ENCODE results near the gene FBXO5.
A peak's percentile ranks its signal among the peaks of the same experiment; 100 is the strongest.

FBXO5 gene

GRCh38 chr6:152984513-152984872, 1.7 kb upstream of the FBXO5 start:
- Histone ChIP-seq H3K36me3 (ENCODE audit: control insufficient read depth, insufficient read depth, low read length) (peaks cover 4% of the 10 kb centered on the region), H3K9me3 (ENCODE audit: control insufficient read depth, insufficient read depth, low read length) (no peaks in the 10 kb centered on the region), H3K4me1 (ENCODE audit: control insufficient read depth, insufficient read depth, low read length) (peaks cover 5% of the 10 kb centered on the region), H3K9ac (ENCODE audit: low read depth, low read length) (no peak overlapping the region), H3K4me3 (ENCODE audit: low read depth, low read length) (peak overlapping the region; percentile 77), H3K27me3 (ENCODE audit: control insufficient read depth, insufficient read depth, low read length) (no peaks in the 10 kb centered on the region)

GRCh38 chr6:152983637-152984512, 1.0 kb upstream of the FBXO5 start:
- peak overlapping the region; percentile 77 for H3K4me3 ChIP-seq (ENCODE audit: low read depth, low read length)
- H3K9ac ChIP-seq (ENCODE audit: low read depth, low read length), result peak overlapping the region; percentile 92
- H3K4me1 ChIP-seq (ENCODE audit: control insufficient read depth, insufficient read depth, low read length), result peaks cover 8% of the 10 kb centered on the region
- peaks cover 4% of the 10 kb centered on the region for H3K36me3 ChIP-seq (ENCODE audit: control insufficient read depth, insufficient read depth, low read length)
- no peaks in the 10 kb centered on the region for H3K27me3 ChIP-seq (ENCODE audit: control insufficient read depth, insufficient read depth, low read length)
- H3K9me3 ChIP-seq (ENCODE audit: control insufficient read depth, insufficient read depth, low read length), result no peaks in the 10 kb centered on the region

- peak overlapping the region; percentile 87 for H3K9ac ChIP-seq (ENCODE audit: low read depth, low read length)
- H3K36me3 ChIP-seq (ENCODE audit: control insufficient read depth, insufficient read depth, low read length), result peaks cover 6% of the 10 kb centered on the region
- peak overlapping the region; percentile 84 for H3K4me3 ChIP-seq (ENCODE audit: low read depth, low read length)
- H3K9me3 ChIP-seq (ENCODE audit: control insufficient read depth, insufficient read depth, low read length), result no peaks in the 10 kb centered on the region
- no peaks in the 10 kb centered on the region for H3K27me3 ChIP-seq (ENCODE audit: control insufficient read depth, insufficient read depth, low read length)
- H3K4me1 ChIP-seq (ENCODE audit: control insufficient read depth, insufficient read depth, low read length), result peaks cover 20% of the 10 kb centered on the region
These were observed 595 bp downstream of the FBXO5 start for GRCh38 chr6:152981989-152982903.

- H3K36me3 ChIP-seq (ENCODE audit: control insufficient read depth, insufficient read depth, low read length), result peaks cover 5% of the 10 kb centered on the region
- no peaks in the 10 kb centered on the region for H3K27me3 ChIP-seq (ENCODE audit: control insufficient read depth, insufficient read depth, low read length)
- peak overlapping the region; percentile 5 for H3K9ac ChIP-seq (ENCODE audit: low read depth, low read length)
- H3K4me3 ChIP-seq (ENCODE audit: low read depth, low read length), result peak overlapping the region; percentile 84
- no peaks in the 10 kb centered on the region for H3K9me3 ChIP-seq (ENCODE audit: control insufficient read depth, insufficient read depth, low read length)
- peaks cover 22% of the 10 kb centered on the region for H3K4me1 ChIP-seq (ENCODE audit: control insufficient read depth, insufficient read depth, low read length)
These were observed 1.6 kb downstream of the FBXO5 start for GRCh38 chr6:152981219-152981618.

- H3K36me3 ChIP-seq (ENCODE audit: control insufficient read depth, insufficient read depth, low read length), result peaks cover 2% of the 10 kb centered on the region
- H3K9me3 ChIP-seq (ENCODE audit: control insufficient read depth, insufficient read depth, low read length), result no peaks in the 10 kb centered on the region
- H3K4me1 ChIP-seq (ENCODE audit: control insufficient read depth, insufficient read depth, low read length), result peaks cover 22% of the 10 kb centered on the region
- H3K4me3 ChIP-seq (ENCODE audit: low read depth, low read length), result peak overlapping the region; percentile 84
- peak overlapping the region; percentile 71 for H3K9ac ChIP-seq (ENCODE audit: low read depth, low read length)
- H3K27me3 ChIP-seq (ENCODE audit: control insufficient read depth, insufficient read depth, low read length), result no peaks in the 10 kb centered on the region
These were observed 2.2 kb downstream of the FBXO5 start for GRCh38 chr6:152980656-152981055.

GRCh38 chr6:152979116-152979515, 3.7 kb downstream of the FBXO5 start:
- Histone ChIP-seq H3K4me1 (ENCODE audit: control insufficient read depth, insufficient read depth, low read length) (peaks cover 22% of the 10 kb centered on the region), H3K4me3 (ENCODE audit: low read depth, low read length) (no peak overlapping the region), H3K27me3 (ENCODE audit: control insufficient read depth, insufficient read depth, low read length) (no peaks in the 10 kb centered on the region), H3K36me3 (ENCODE audit: control insufficient read depth, insufficient read depth, low read length) (peaks cover 10% of the 10 kb centered on the region), H3K9ac (ENCODE audit: low read depth, low read length) (no peak overlapping the region), H3K9me3 (ENCODE audit: control insufficient read depth, insufficient read depth, low read length) (no peaks in the 10 kb centered on the region)

GRCh38 chr6:152978058-152978457, 4.8 kb downstream of the FBXO5 start:
- Histone ChIP-seq H3K4me1 (ENCODE audit: control insufficient read depth, insufficient read depth, low read length) (peaks cover 22% of the 10 kb centered on the region), H3K36me3 (ENCODE audit: control insufficient read depth, insufficient read depth, low read length) (peaks cover 15% of the 10 kb centered on the region), H3K27me3 (ENCODE audit: control insufficient read depth, insufficient read depth, low read length) (no peaks in the 10 kb centered on the region), H3K9me3 (ENCODE audit: control insufficient read depth, insufficient read depth, low read length) (no peaks in the 10 kb centered on the region), H3K4me3 (ENCODE audit: low read depth, low read length) (no peak overlapping the region), H3K9ac (ENCODE audit: low read depth, low read length) (no peak overlapping the region)

GRCh38 chr6:152977556-152977955, 5.3 kb downstream of the FBXO5 start:
- H3K4me1 ChIP-seq (ENCODE audit: control insufficient read depth, insufficient read depth, low read length), result peaks cover 22% of the 10 kb centered on the region
- no peaks in the 10 kb centered on the region for H3K27me3 ChIP-seq (ENCODE audit: control insufficient read depth, insufficient read depth, low read length)
- H3K9ac ChIP-seq (ENCODE audit: low read depth, low read length), result no peak overlapping the region
- peaks cover 16% of the 10 kb centered on the region for H3K36me3 ChIP-seq (ENCODE audit: control insufficient read depth, insufficient read depth, low read length)
- H3K4me3 ChIP-seq (ENCODE audit: low read depth, low read length), result no peak overlapping the region
- no peaks in the 10 kb centered on the region for H3K9me3 ChIP-seq (ENCODE audit: control insufficient read depth, insufficient read depth, low read length)

- Histone ChIP-seq H3K36me3 (ENCODE audit: control insufficient read depth, insufficient read depth, low read length) (peaks cover 19% of the 10 kb centered on the region), H3K9me3 (ENCODE audit: control insufficient read depth, insufficient read depth, low read length) (no peaks in the 10 kb centered on the region), H3K4me3 (ENCODE audit: low read depth, low read length) (no peak overlapping the region), H3K27me3 (ENCODE audit: control insufficient read depth, insufficient read depth, low read length) (no peaks in the 10 kb centered on the region), H3K4me1 (ENCODE audit: control insufficient read depth, insufficient read depth, low read length) (peaks cover 22% of the 10 kb centered on the region), H3K9ac (ENCODE audit: low read depth, low read length) (no peak overlapping the region)
These were observed 6.1 kb downstream of the FBXO5 start for GRCh38 chr6:152976749-152977148.

GRCh38 chr6:152975204-152975915, 7.5 kb downstream of the FBXO5 start:
- Histone ChIP-seq H3K36me3 (ENCODE audit: control insufficient read depth, insufficient read depth, low read length) (peaks cover 21% of the 10 kb centered on the region), H3K4me3 (ENCODE audit: low read depth, low read length) (no peak overlapping the region), H3K9me3 (ENCODE audit: control insufficient read depth, insufficient read depth, low read length) (no peaks in the 10 kb centered on the region), H3K27me3 (ENCODE audit: control insufficient read depth, insufficient read depth, low read length) (no peaks in the 10 kb centered on the region), H3K4me1 (ENCODE audit: control insufficient read depth, insufficient read depth, low read length) (peaks cover 18% of the 10 kb centered on the region), H3K9ac (ENCODE audit: low read depth, low read length) (no peak overlapping the region)

- Histone ChIP-seq H3K36me3 (ENCODE audit: control insufficient read depth, insufficient read depth, low read length) (peaks cover 21% of the 10 kb centered on the region), H3K4me1 (ENCODE audit: control insufficient read depth, insufficient read depth, low read length) (peaks cover 14% of the 10 kb centered on the region), H3K9me3 (ENCODE audit: control insufficient read depth, insufficient read depth, low read length) (no peaks in the 10 kb centered on the region), H3K27me3 (ENCODE audit: control insufficient read depth, insufficient read depth, low read length) (no peaks in the 10 kb centered on the region), H3K4me3 (ENCODE audit: low read depth, low read length) (no peak overlapping the region), H3K9ac (ENCODE audit: low read depth, low read length) (no peak overlapping the region)
These were observed 8.9 kb downstream of the FBXO5 start for GRCh38 chr6:152973916-152974315.

All from iPS-15b (cell line).